ENCODE results near the gene GADD45GIP1. TPM values are rescaled to one million over a fixed set of nuclear protein-coding genes. Genes with fewer than 3 reads are reported as not detected.

Gene GADD45GIP1
- total RNA-seq, 4 donors from 2014 or later: 41.4 to 68.8 (median 53.5) TPM

- peaks cover 0 to 61% (median 16%) of the 10 kb centered on the region in 4 donors for H3K4me1 ChIP-seq
- 1 to 3% methylated on average over 15 to 56 of the region's 62 CpGs for WGBS, 2 donors
Observed at GRCh38 chr19:12945479-12946091, 11.4 kb downstream of the GADD45GIP1 start, which contains the start of gene RAD23A. Gene RAD23A, plus strand, starts transcription at chr19:12945862. Its CDS starts 87 bp downstream, at chr19:12945949.

GRCh38 chr19:12944104-12944674 lies 12.8 kb downstream of the GADD45GIP1 start:
- H3K36me3 ChIP-seq: peaks cover 2 to 69% (median 56%) of the 10 kb centered on the region in 3 donors
- DNase-seq (ENCODE audit: low spot score in 2 of 2): no peak
- WGBS, 2 donors: 55 to 56% methylated on average over 2 of the region's 2 CpGs
- H3K9me3 ChIP-seq: no peaks in the 10 kb centered on the region
- peaks cover 0 to 75% (median 28%) of the 10 kb centered on the region in 4 donors for H3K4me1 ChIP-seq
- TF ChIP-seq POLR2A (IDR thresholded peaks at IDR 0.05) (no peak), EP300 (IDR thresholded peaks at IDR 0.05) (no peak), CTCF (IDR thresholded peaks at IDR 0.05) (no peak)
- H3K4me3 ChIP-seq: no peak overlapping the region
- H3K27me3 ChIP-seq: no peaks in the 10 kb centered on the region
- peak overlapping the region in 2 of 4 donors; percentile 95 to 98 for H3K27ac ChIP-seq

More at GRCh38 chr19:12945479-12946091, 11.4 kb downstream of the GADD45GIP1 start, which contains the start of gene RAD23A:
- peaks cover 2 to 76% (median 57%) of the 10 kb centered on the region in 3 donors for H3K36me3 ChIP-seq
- H3K4me3 ChIP-seq: peak within 1 kb of the TSS; percentile 72 to 99 (median 94)
- DNase-seq (ENCODE audit: low spot score in 2 of 2): peak; percentile 95 to 96
- H3K27ac ChIP-seq: peak within 1 kb of the TSS; percentile 82 to 98 (median 96)
- peak in 2 of 5 experiments; percentile 26 to 58 for TF ChIP-seq CTCF (IDR thresholded peaks at IDR 0.05)
- TF ChIP-seq EP300 (IDR thresholded peaks at IDR 0.05): peak; percentile 84 to 98
- peak; percentile 88 to 89 for TF ChIP-seq POLR2A (IDR thresholded peaks at IDR 0.05)
- H3K9me3 ChIP-seq: no peaks in the 10 kb centered on the region
- H3K27me3 ChIP-seq: no peaks in the 10 kb centered on the region

GRCh38 chr19:12943437-12944044 lies 13.5 kb downstream of the GADD45GIP1 start:
- Histone ChIP-seq H3K27ac (peak overlapping the region in 1 of 4 donors; percentile 11), H3K4me1 (peaks cover 0 to 76% (median 28%) of the 10 kb centered on the region in 4 donors), H3K36me3 (peaks cover 2 to 63% (median 50%) of the 10 kb centered on the region in 3 donors), H3K4me3 (no peak overlapping the region), H3K27me3 (no peaks in the 10 kb centered on the region), H3K9me3 (no peaks in the 10 kb centered on the region)
- WGBS, 2 donors: 83 to 86% methylated on average over 18 of the region's 18 CpGs
- TF ChIP-seq CTCF (IDR thresholded peaks at IDR 0.05): no peak
- TF ChIP-seq EP300 (IDR thresholded peaks at IDR 0.05): no peak
- TF ChIP-seq POLR2A (IDR thresholded peaks at IDR 0.05): no peak
- no peak for DNase-seq (ENCODE audit: low spot score in 2 of 2)

- H3K4me1 ChIP-seq: peaks cover 0 to 68% (median 21%) of the 10 kb centered on the region in 4 donors
- H3K4me3 ChIP-seq: no peak overlapping the region
- DNase-seq (ENCODE audit: low spot score in 2 of 2): no peak
- TF ChIP-seq EP300 (IDR thresholded peaks at IDR 0.05) (no peak), CTCF (IDR thresholded peaks at IDR 0.05) (no peak), POLR2A (IDR thresholded peaks at IDR 0.05) (no peak)
- no peaks in the 10 kb centered on the region for H3K27me3 ChIP-seq
- peak overlapping the region in 2 of 4 donors; percentile 40 to 91 for H3K27ac ChIP-seq
- no peaks in the 10 kb centered on the region for H3K9me3 ChIP-seq
- H3K36me3 ChIP-seq: peaks cover 2 to 52% (median 40%) of the 10 kb centered on the region in 3 donors
- WGBS, 2 donors: 80 to 86% methylated on average over 2 of the region's 2 CpGs
Observed at GRCh38 chr19:12940897-12941296, 16.1 kb downstream of the GADD45GIP1 start.
